ENCODE measurements around the gene PCBP4.

- TF ChIP-seq EZH2 (IDR thresholded peaks at IDR 0.05; ENCODE audit: insufficient read depth, poor library complexity, severe bottlenecking) (no peak), EZH2phosphoT487 (IDR thresholded peaks at IDR 0.05; ENCODE audit: insufficient read depth, low read depth) (no peak)
Measured at GRCh38 chr3:51977446-51978142, 10.3 kb upstream of the PCBP4 start.

All from GM23248 (cell line).